ENCODE results near the gene SMIM44.
"Not testable (repeated sequence)": the region's sequence is repeated elsewhere in the genome, so short reads cannot be mapped to it uniquely, and the experiment has no call there.

Gene SMIM44

GRCh38 chr19:3483226-3483628, at the start of gene SMIM44:
Gene SMIM44 (minus strand): TSS chr19:3483441. CDS start chr19:3483403, 38 bp downstream.
- H3K4me1 Mint-ChIP-seq: peaks cover 14 to 19% of the 10 kb centered on the region in 2 donors
- DNase-seq (no peak), ATAC-seq (replicated peaks) (no peak)
- peaks cover 10% of the 10 kb centered on the region in 2 donors for H3K27me3 Mint-ChIP-seq
- no peak within 1 kb of the TSS for H3K27ac Mint-ChIP-seq
- H3K36me3 Mint-ChIP-seq: peaks cover 10 to 12% of the 10 kb centered on the region in 2 donors
- H3K4me3 Mint-ChIP-seq: no peak within 1 kb of the TSS
- H3K9me3 Mint-ChIP-seq: peaks cover 2 to 4% of the 10 kb centered on the region in 2 donors

- Mint-ChIP-seq H3K4me3 (no peak overlapping the region), H3K36me3 (peaks cover 40 to 48% of the 10 kb centered on the region in 2 donors), H3K27me3 (no peaks in the 10 kb centered on the region), H3K4me1 (peaks cover 8 to 10% of the 10 kb centered on the region in 2 donors), H3K9me3 (no peaks in the 10 kb centered on the region), H3K27ac (no peak overlapping the region)
- DNase-seq (no peak), ATAC-seq (replicated peaks) (no peak)
Observed at GRCh38 chr19:3533033-3533432, 49.8 kb upstream of the SMIM44 start.

GRCh38 chr19:3532154-3532786, 49.0 kb upstream of the SMIM44 start:
- no peak overlapping the region for H3K4me3 Mint-ChIP-seq
- no peaks in the 10 kb centered on the region for H3K9me3 Mint-ChIP-seq
- ATAC-seq (replicated peaks): no peak
- peaks cover 2% of the 10 kb centered on the region in 2 donors for H3K4me1 Mint-ChIP-seq
- DNase-seq: no peak
- no peaks in the 10 kb centered on the region for H3K27me3 Mint-ChIP-seq
- peak overlapping the region; percentile 84 for H3K27ac Mint-ChIP-seq
- H3K36me3 Mint-ChIP-seq: peaks cover 34 to 41% of the 10 kb centered on the region in 2 donors

GRCh38 chr19:3531716-3532115, 48.5 kb upstream of the SMIM44 start:
- H3K4me3 Mint-ChIP-seq: no peak overlapping the region
- H3K9me3 Mint-ChIP-seq: no peaks in the 10 kb centered on the region
- peaks cover 0 to 2% of the 10 kb centered on the region in 2 donors for H3K4me1 Mint-ChIP-seq
- ATAC-seq (replicated peaks): no peak
- no peak overlapping the region for H3K27ac Mint-ChIP-seq
- H3K27me3 Mint-ChIP-seq: no peaks in the 10 kb centered on the region
- DNase-seq: no peak
- H3K36me3 Mint-ChIP-seq: peaks cover 37 to 42% of the 10 kb centered on the region in 2 donors

GRCh38 chr19:3530389-3530788, 47.1 kb upstream of the SMIM44 start:
- H3K36me3 Mint-ChIP-seq: peaks cover 32 to 36% of the 10 kb centered on the region in 2 donors

GRCh38 chr19:3529299-3529698, 46.1 kb upstream of the SMIM44 start:
- H3K9me3 Mint-ChIP-seq; H3K27me3 Mint-ChIP-seq; H3K27ac Mint-ChIP-seq; H3K4me1 Mint-ChIP-seq; DNase-seq; ATAC-seq (replicated peaks); H3K4me3 Mint-ChIP-seq: not testable (repeated sequence)
- peaks cover 27 to 31% of the 10 kb centered on the region in 2 donors for H3K36me3 Mint-ChIP-seq

More at GRCh38 chr19:3530389-3530788, 47.1 kb upstream of the SMIM44 start:
- Mint-ChIP-seq H3K27ac (no peak overlapping the region), H3K4me3 (no peak overlapping the region), H3K27me3 (no peaks in the 10 kb centered on the region), H3K4me1 (no peaks in the 10 kb centered on the region), H3K9me3 (no peaks in the 10 kb centered on the region)
- DNase-seq (no peak), ATAC-seq (replicated peaks) (no peak)

- ATAC-seq (replicated peaks): no peak
- Mint-ChIP-seq H3K4me1 (no peaks in the 10 kb centered on the region), H3K4me3 (no peak overlapping the region), H3K27ac (no peak overlapping the region), H3K36me3 (peaks cover 32 to 34% of the 10 kb centered on the region in 2 donors), H3K9me3 (no peaks in the 10 kb centered on the region), H3K27me3 (no peaks in the 10 kb centered on the region)
- DNase-seq: no peak
Observed at GRCh38 chr19:3528539-3529211, 45.4 kb upstream of the SMIM44 start.

- Mint-ChIP-seq H3K27me3 (no peaks in the 10 kb centered on the region), H3K4me3 (no peak overlapping the region), H3K36me3 (peaks cover 31 to 34% of the 10 kb centered on the region in 2 donors), H3K9me3 (no peaks in the 10 kb centered on the region), H3K4me1 (no peaks in the 10 kb centered on the region), H3K27ac (no peak overlapping the region)
- DNase-seq: no peak
- no peak for ATAC-seq (replicated peaks)
Observed at GRCh38 chr19:3528080-3528479, 44.8 kb upstream of the SMIM44 start.

- Mint-ChIP-seq H3K27ac (no peak overlapping the region), H3K4me3 (no peak overlapping the region), H3K9me3 (no peaks in the 10 kb centered on the region), H3K36me3 (peaks cover 27 to 31% of the 10 kb centered on the region in 2 donors), H3K4me1 (no peaks in the 10 kb centered on the region), H3K27me3 (no peaks in the 10 kb centered on the region)
- no peak for DNase-seq
- ATAC-seq (replicated peaks): no peak
Observed at GRCh38 chr19:3527238-3527910, 44.1 kb upstream of the SMIM44 start.

GRCh38 chr19:3526507-3527237, 43.4 kb upstream of the SMIM44 start:
- no peak for ATAC-seq (replicated peaks)
- Mint-ChIP-seq H3K4me3 (no peak overlapping the region), H3K27me3 (no peaks in the 10 kb centered on the region), H3K27ac (no peak overlapping the region), H3K9me3 (no peaks in the 10 kb centered on the region), H3K4me1 (peaks cover 0 to 5% of the 10 kb centered on the region in 2 donors), H3K36me3 (peaks cover 31 to 32% of the 10 kb centered on the region in 2 donors)
- no peak for DNase-seq

GRCh38 chr19:3524904-3525451, 41.7 kb upstream of the SMIM44 start:
- H3K4me3 Mint-ChIP-seq: no peak overlapping the region
- DNase-seq (no peak), ATAC-seq (replicated peaks) (no peak)
- no peaks in the 10 kb centered on the region for H3K27me3 Mint-ChIP-seq
- H3K4me1 Mint-ChIP-seq: peaks cover 7 to 13% of the 10 kb centered on the region in 2 donors
- H3K27ac Mint-ChIP-seq: no peak overlapping the region
- no peaks in the 10 kb centered on the region for H3K9me3 Mint-ChIP-seq
- peaks cover 31 to 32% of the 10 kb centered on the region in 2 donors for H3K36me3 Mint-ChIP-seq

GRCh38 chr19:3524078-3524842, 41.0 kb upstream of the SMIM44 start:
- Mint-ChIP-seq H3K36me3 (peaks cover 35 to 36% of the 10 kb centered on the region in 2 donors), H3K4me1 (peaks cover 12 to 19% of the 10 kb centered on the region in 2 donors), H3K27me3 (no peaks in the 10 kb centered on the region), H3K9me3 (no peaks in the 10 kb centered on the region), H3K27ac (no peak overlapping the region), H3K4me3 (no peak overlapping the region)
- DNase-seq: no peak
- no peak for ATAC-seq (replicated peaks)

GRCh38 chr19:3523361-3524077, 40.3 kb upstream of the SMIM44 start:
- Mint-ChIP-seq H3K27ac (no peak overlapping the region), H3K9me3 (no peaks in the 10 kb centered on the region), H3K4me1 (peaks cover 16 to 19% of the 10 kb centered on the region in 2 donors), H3K36me3 (peaks cover 35 to 36% of the 10 kb centered on the region in 2 donors), H3K4me3 (no peak overlapping the region), H3K27me3 (no peaks in the 10 kb centered on the region)
- DNase-seq (no peak), ATAC-seq (replicated peaks) (no peak)
